Activated CD4-positive, alpha-beta T cell treated with anti-CD3 and anti-CD28 coated beads, Interleukin-2, amount 50 U/mL, for 16 hours (primary cell): ENCODE results near the gene SLC30A2.

Experiments
- DNase-seq: peaks from one replicate; pipeline ENCODE4 v3.0.0-alpha.2; 2020

The SLC30A2 gene

GRCh38 chr1:26020941-26021646, 24.8 kb downstream of the SLC30A2 start:
- DNase-seq = no peak

GRCh38 chr1:26020330-26020768, 25.6 kb downstream of the SLC30A2 start:
- DNase-seq = no peak

- DNase-seq = no peak
Measured at GRCh38 chr1:26019641-26020315, 26.1 kb downstream of the SLC30A2 start.

- DNase-seq = no peak
Measured at GRCh38 chr1:26017606-26018005, 28.3 kb downstream of the SLC30A2 start.

- no peak for DNase-seq
Measured at GRCh38 chr1:26016953-26017545, 28.9 kb downstream of the SLC30A2 start.

GRCh38 chr1:26016258-26016952, 29.5 kb downstream of the SLC30A2 start:
- DNase-seq = no peak

GRCh38 chr1:26015358-26015757, 30.6 kb downstream of the SLC30A2 start:
- no peak for DNase-seq

- no peak for DNase-seq
Measured at GRCh38 chr1:26014179-26014578, 31.7 kb downstream of the SLC30A2 start.

GRCh38 chr1:26012864-26013263, 33.1 kb downstream of the SLC30A2 start:
- no peak for DNase-seq

GRCh38 chr1:26010825-26011224, 35.1 kb downstream of the SLC30A2 start:
- DNase-seq = no peak

GRCh38 chr1:26009796-26010447, 36.0 kb downstream of the SLC30A2 start:
- no peak for DNase-seq

- DNase-seq = no peak
Measured at GRCh38 chr1:26006710-26007109, 39.2 kb downstream of the SLC30A2 start.

- no peak for DNase-seq
Measured at GRCh38 chr1:26005434-26006105, 40.3 kb downstream of the SLC30A2 start.

GRCh38 chr1:26003756-26004155, 42.2 kb downstream of the SLC30A2 start:
- DNase-seq = no peak

- no peak for DNase-seq
Measured at GRCh38 chr1:26003262-26003661, 42.7 kb downstream of the SLC30A2 start.

GRCh38 chr1:25999041-25999800, 46.7 kb downstream of the SLC30A2 start:
- no peak for DNase-seq

- DNase-seq = peak; percentile 98
Measured at GRCh38 chr1:25997828-25998761, 47.8 kb downstream of the SLC30A2 start, which contains the start of gene PAFAH2. Gene PAFAH2 (minus strand): TSS chr1:25998063. CDS start chr1:25990816, 7,247 bp downstream.

- DNase-seq = peak; percentile 54
Measured at GRCh38 chr1:25996966-25997827, 48.7 kb downstream of the SLC30A2 start.
